Measurements from ENCODE around the gene KIF26B.

- TF ChIP-seq EP300 (IDR thresholded peaks at IDR 0.05) (no peak), CTCF (IDR thresholded peaks at IDR 0.05) (no peak), POLR2A (IDR thresholded peaks at IDR 0.05) (no peak)
Measured at GRCh38 chr1:245437369-245438062, 282.7 kb downstream of the KIF26B start.

All from suprapubic skin (tissue), 3 donors.